HG03045 (cell line): Measurements from ENCODE around the gene COL5A3.
"Not testable (repeated sequence)": the region's sequence is repeated elsewhere in the genome, so short reads cannot be mapped to it uniquely, and the experiment has no call there.

Experiments
- ATAC-seq: cut with Tn5 transposase; IDR thresholded peaks from one replicate; pipeline ENCODE4 v1.9.1; 2021; ENCODE audit warnings: mild to moderate bottlenecking, moderate library complexity; ENCODE audit not compliant: unreplicated experiment

Gene COL5A3

GRCh38 chr19:9940778-9941177 is 69.5 kb downstream of the COL5A3 start:
- no peak for ATAC-seq

- ATAC-seq, result no peak
Observed at GRCh38 chr19:9939301-9939913, 70.9 kb downstream of the COL5A3 start.

- no peak for ATAC-seq
Observed at GRCh38 chr19:9937001-9937411, 73.3 kb downstream of the COL5A3 start.

- ATAC-seq, result no peak
Observed at GRCh38 chr19:9936326-9937000, 73.8 kb downstream of the COL5A3 start, which contains the start of gene OLFM2. OLFM2 (minus strand) TSS chr19:9936515; CDS start chr19:9936366, 149 bp downstream.

- no peak for ATAC-seq
Observed at GRCh38 chr19:9935506-9936325, 74.6 kb downstream of the COL5A3 start.

GRCh38 chr19:9934132-9934950 is 76.0 kb downstream of the COL5A3 start:
- ATAC-seq, result no peak

GRCh38 chr19:9932835-9933234 is 77.5 kb downstream of the COL5A3 start:
- no peak for ATAC-seq

- ATAC-seq, result no peak
Observed at GRCh38 chr19:9931629-9932028, 78.7 kb downstream of the COL5A3 start.

- ATAC-seq, result no peak
Observed at GRCh38 chr19:9923440-9923839, 86.9 kb downstream of the COL5A3 start.

- ATAC-seq, result not testable (repeated sequence)
Observed at GRCh38 chr19:9922782-9923379, 87.4 kb downstream of the COL5A3 start.

GRCh38 chr19:9917321-9917720 is 93.0 kb downstream of the COL5A3 start:
- ATAC-seq, result no peak

GRCh38 chr19:9916719-9917118 is 93.6 kb downstream of the COL5A3 start:
- ATAC-seq, result no peak

- no peak for ATAC-seq
Observed at GRCh38 chr19:9914315-9915207, 95.7 kb downstream of the COL5A3 start.

GRCh38 chr19:9914001-9914314 is 96.3 kb downstream of the COL5A3 start:
- no peak for ATAC-seq

- ATAC-seq, result no peak
Observed at GRCh38 chr19:9913237-9914000, 96.9 kb downstream of the COL5A3 start.

- ATAC-seq, result no peak
Observed at GRCh38 chr19:9912551-9913236, 97.6 kb downstream of the COL5A3 start.

GRCh38 chr19:9911524-9912185 is 98.6 kb downstream of the COL5A3 start:
- no peak for ATAC-seq

- ATAC-seq, result no peak
Observed at GRCh38 chr19:9910625-9911024, 99.7 kb downstream of the COL5A3 start.
